Keratinocyte (primary cell): ENCODE results near the gene NELL2. TPM values are rescaled to one million over a fixed set of nuclear protein-coding genes. Genes with fewer than 3 reads are reported as not detected.

Source experiments
- DNase-seq: peaks from one replicate; pipeline ENCODE4 v3.0.0-alpha.2; 2011; ENCODE audit warnings: low read depth, missing footprints, low spot score
- FAIRE-seq: peaks from 2 replicates; lab custom pipeline; 2011; peaks lifted over from hg19 to GRCh38; lab: Jason Lieb, UNC
- H2AFZ ChIP-seq: 2 replicates; pipeline ENCODE4 v1.6.0; 2012; ENCODE audit warnings: low read length, control low read depth, inconsistent platforms; ENCODE audit not compliant: control insufficient read depth
- H3K27ac ChIP-seq: 2 replicates; pipeline ENCODE4 v1.5.1; 2011; ENCODE audit warnings: low read length; ENCODE audit not compliant: control insufficient read depth, insufficient read depth
- H3K27me3 ChIP-seq: 3 replicates; pipeline ENCODE4 v1.6.0; 2011; ENCODE audit warnings: low read length; ENCODE audit not compliant: control insufficient read depth, insufficient read depth; ENCODE audit errors: extremely low read depth
- H3K36me3 ChIP-seq, 2 experiments: 2 replicates in 1 of 2; 3 replicates in 1 of 2; pipeline ENCODE4 v1.5.1; 2011; ENCODE audit warnings: low read length in 2 of 2, mild to moderate bottlenecking in 1 of 2; ENCODE audit not compliant: control insufficient read depth in 2 of 2, insufficient read depth in 2 of 2; ENCODE audit errors: extremely low read depth in 1 of 2
- H3K4me1 ChIP-seq: 3 replicates; pipeline ENCODE4 v1.5.1; 2011; ENCODE audit warnings: low read length; ENCODE audit not compliant: control insufficient read depth, insufficient read depth; ENCODE audit errors: extremely low read depth
- H3K4me2 ChIP-seq: 3 replicates; pipeline ENCODE4 v1.6.0; 2011; ENCODE audit warnings: low read depth, low read length; ENCODE audit not compliant: control insufficient read depth, insufficient read depth; ENCODE audit errors: extremely low read depth
- H3K4me3 ChIP-seq, 3 experiments: fragments of 200-600 bp in 1 of 3; sonication (generic) in 1 of 3; 2 replicates in 2 of 3; 3 replicates in 1 of 3; pipeline ENCODE4 v1.5.1; 2011 to 2016; ENCODE audit warnings: low read length in 3 of 3, mild to moderate bottlenecking in 3 of 3, control low read depth in 2 of 3, inconsistent platforms in 1 of 3, low read depth in 1 of 3, mixed read lengths in 1 of 3, mixed run types in 1 of 3, moderate library complexity in 1 of 3; ENCODE audit not compliant: control insufficient read depth in 2 of 3, insufficient read depth in 2 of 3; ENCODE audit errors: extremely low read depth in 1 of 3
- H3K79me2 ChIP-seq: 2 replicates; pipeline ENCODE4 v1.6.0; 2012; ENCODE audit warnings: low read length; ENCODE audit not compliant: control insufficient read depth, insufficient read depth
- H3K9ac ChIP-seq: 3 replicates; pipeline ENCODE4 v1.6.0; 2011; ENCODE audit warnings: low read length; ENCODE audit not compliant: control insufficient read depth, insufficient read depth; ENCODE audit errors: extremely low read depth
- H3K9me1 ChIP-seq: 3 replicates; pipeline ENCODE4 v1.6.0; 2011; ENCODE audit warnings: low read length; ENCODE audit not compliant: control insufficient read depth, insufficient read depth; ENCODE audit errors: extremely low read depth
- H3K9me3 ChIP-seq: 2 replicates; pipeline ENCODE4 v1.5.1; 2012; ENCODE audit warnings: low read depth, low read length; ENCODE audit not compliant: control insufficient read depth
- H4K20me1 ChIP-seq: 3 replicates; pipeline ENCODE4 v1.6.0; 2011; ENCODE audit warnings: low read length; ENCODE audit not compliant: control insufficient read depth, insufficient read depth; ENCODE audit errors: extremely low read depth
- CTCF ChIP-seq, 3 experiments: IDR thresholded peaks in 1 of 3; conservative IDR thresholded peaks in 1 of 3; optimal IDR thresholded peaks in 1 of 3; 2 replicates in 2 of 3; 3 replicates in 1 of 3; pipeline versions ENCODE3 to v1.5.1; 2011; ENCODE audit warnings: low read length in 3 of 3, mild to moderate bottlenecking in 3 of 3, moderate library complexity in 2 of 3, control low read depth in 1 of 3, inconsistent platforms in 1 of 3; ENCODE audit not compliant: insufficient read depth in 2 of 3; ENCODE audit errors: extremely low read depth in 1 of 3
- EZH2 ChIP-seq: IDR thresholded peaks from one replicate; pipeline ENCODE4 v1.6.1; 2012; ENCODE audit warnings: inconsistent platforms, mild to moderate bottlenecking, low read length, moderate library complexity
- dilution Hi-C: fragments of 300-500 bp; cut with MboI; formaldehyde crosslinking; loops from one replicate; pipeline ENCODE4 v1.7.0; 2020; ENCODE audit warnings: low sequenced_read_pairs; ENCODE audit not compliant: extremely low pct_ligation_motif_present
- polyA plus RNA-seq, 5 experiments: library from polyadenylated mRNA; depleted of rRNA in 3 of 5; stranded (reverse) in 3 of 5; stranded (forward) in 1 of 5; unstranded in 1 of 5; fragments of >200 nt; gene quantifications; 1 replicate in 1 of 5; 2 replicates in 3 of 5; 3 replicates in 1 of 5; pipeline versions ENCODE4 v1.2.1 to v1.2.3, GENCODE V29; 2011 to 2012; ENCODE audit warnings: missing spikeins in 2 of 5, low read depth in 1 of 5, low replicate concordance in 1 of 5

NELL2 gene
- polyA plus RNA-seq, 1 donor (not counting 4 experiments of a cell fraction or from before 2014, with no cell fraction given), result 0.58 TPM

GRCh38 chr12:44500423-44500822 is 375.7 kb downstream of the NELL2 start:
- Histone ChIP-seq H3K4me1 (no peaks in the 10 kb centered on the region), H2AFZ (no peak overlapping the region), H3K4me2 (no peak overlapping the region), H3K9me3 (peaks cover 2% of the 10 kb centered on the region), H3K27ac (no peak overlapping the region), H3K9ac (no peak overlapping the region), H4K20me1 (no peaks in the 10 kb centered on the region), H3K79me2 (no peaks in the 10 kb centered on the region), H3K9me1 (no peaks in the 10 kb centered on the region), H3K36me3 (no peaks in the 10 kb centered on the region), H3K4me3 (no peak overlapping the region), H3K27me3 (no peaks in the 10 kb centered on the region)
- no peak for DNase-seq
- dilution Hi-C loops, result no loop called here
- TF ChIP-seq EZH2, result no peak
- no peak for FAIRE-seq

GRCh38 chr12:44497044-44497443 is 379.1 kb downstream of the NELL2 start:
- dilution Hi-C loops, result no loop called here
- DNase-seq (no peak), FAIRE-seq (no peak)
- no peaks in the 10 kb centered on the region for H4K20me1 ChIP-seq
- H3K4me2 ChIP-seq, result no peak overlapping the region
- H3K9ac ChIP-seq, result no peak overlapping the region
- H3K27ac ChIP-seq, result no peak overlapping the region
- no peaks in the 10 kb centered on the region for H3K4me1 ChIP-seq
- H3K4me3 ChIP-seq, result no peak overlapping the region
- no peaks in the 10 kb centered on the region for H3K36me3 ChIP-seq
- H3K27me3 ChIP-seq, result no peaks in the 10 kb centered on the region
- H3K79me2 ChIP-seq, result no peaks in the 10 kb centered on the region
- no peaks in the 10 kb centered on the region for H3K9me1 ChIP-seq
- H3K9me3 ChIP-seq, result peaks cover 2% of the 10 kb centered on the region
- no peak overlapping the region for H2AFZ ChIP-seq
- TF ChIP-seq EZH2, result no peak
- no peak for TF ChIP-seq CTCF (optimal IDR thresholded peaks at IDR 0.05 in 1 of 3, IDR thresholded peaks at IDR 0.05 in 1 of 3, conservative IDR thresholded peaks at IDR 0.05 in 1 of 3; ENCODE audit: extremely low read depth in 1 of 3, insufficient read depth in 2 of 3, low read length in 3 of 3)

GRCh38 chr12:44490181-44490580 is 385.9 kb downstream of the NELL2 start:
- dilution Hi-C loops, result no loop called here
- Histone ChIP-seq H3K9ac (no peak overlapping the region), H3K4me2 (no peak overlapping the region), H3K4me1 (no peaks in the 10 kb centered on the region), H3K27me3 (no peaks in the 10 kb centered on the region), H3K79me2 (no peaks in the 10 kb centered on the region), H4K20me1 (no peaks in the 10 kb centered on the region), H3K36me3 (no peaks in the 10 kb centered on the region), H2AFZ (no peak overlapping the region), H3K9me1 (no peaks in the 10 kb centered on the region), H3K4me3 (no peak overlapping the region), H3K27ac (no peak overlapping the region), H3K9me3 (no peaks in the 10 kb centered on the region)
- no peak for FAIRE-seq
- TF ChIP-seq EZH2 (no peak), CTCF (optimal IDR thresholded peaks at IDR 0.05 in 1 of 3, IDR thresholded peaks at IDR 0.05 in 1 of 3, conservative IDR thresholded peaks at IDR 0.05 in 1 of 3; ENCODE audit: extremely low read depth in 1 of 3, insufficient read depth in 2 of 3, low read length in 3 of 3) (no peak)
- DNase-seq, result no peak
